ENCODE measurements around the gene PROCA1.
"Not testable (repeated sequence)": the region's sequence is repeated elsewhere in the genome, so short reads cannot be mapped to it uniquely, and the experiment has no call there.

The PROCA1 gene

DNA sequence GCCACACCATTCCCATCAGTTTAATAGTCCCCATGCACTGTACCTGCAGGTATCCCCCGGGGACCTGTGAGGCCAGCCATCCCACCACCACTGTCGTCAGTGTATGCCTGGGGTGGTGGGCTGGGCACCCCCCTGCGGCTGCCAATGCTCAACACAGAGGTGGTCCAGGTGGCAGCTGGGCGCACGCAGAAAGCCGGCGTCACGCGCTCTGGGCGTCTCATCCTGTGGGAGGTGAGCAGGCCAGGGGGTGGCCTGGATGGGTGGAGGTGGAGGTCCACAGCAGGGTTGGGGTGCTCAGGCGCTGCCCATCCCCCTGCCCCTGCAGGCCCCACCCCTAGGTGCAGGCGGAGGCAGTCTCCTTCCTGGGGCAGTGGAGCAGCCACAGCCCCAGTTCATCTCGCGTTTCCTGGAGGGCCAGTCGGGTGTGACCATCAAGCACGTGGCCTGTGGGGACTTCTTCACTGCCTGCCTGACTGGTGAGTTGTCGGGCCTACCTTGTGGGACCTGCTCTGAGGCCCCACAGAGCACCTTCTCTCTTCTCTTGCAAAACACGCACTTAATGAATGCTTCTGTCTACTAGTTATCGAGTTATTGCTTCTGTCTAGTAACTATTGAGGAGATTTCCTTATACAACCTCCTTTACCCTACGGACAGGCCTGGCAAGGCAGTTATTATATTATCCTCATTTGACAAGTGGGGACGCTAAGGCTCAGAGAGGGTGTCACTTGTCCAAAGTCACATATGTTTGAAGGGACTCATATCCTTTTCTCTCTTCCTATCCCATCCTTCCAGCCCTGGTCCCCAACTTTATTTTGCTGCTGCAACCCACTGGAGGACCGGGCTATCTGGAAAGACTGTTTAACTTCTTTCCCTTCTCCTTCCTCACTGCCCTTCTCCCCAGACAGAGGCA lies 26.3 kb upstream of the PROCA1 start:
- Histone ChIP-seq H3K9me3 (ENCODE audit: control insufficient read depth, insufficient read depth, low read length) (no peaks in the 10 kb centered on the region), H3K9ac (ENCODE audit: low read depth, low read length) (no peak overlapping the region), H3K36me3 (ENCODE audit: insufficient read depth, low read length) (peaks cover 5% of the 10 kb centered on the region; the same call in 1 of the 2 replicates), H3K4me1 (ENCODE audit: insufficient read depth, low read length) (peaks cover 7% of the 10 kb centered on the region; the same call in 1 of the 2 replicates)

DNA sequence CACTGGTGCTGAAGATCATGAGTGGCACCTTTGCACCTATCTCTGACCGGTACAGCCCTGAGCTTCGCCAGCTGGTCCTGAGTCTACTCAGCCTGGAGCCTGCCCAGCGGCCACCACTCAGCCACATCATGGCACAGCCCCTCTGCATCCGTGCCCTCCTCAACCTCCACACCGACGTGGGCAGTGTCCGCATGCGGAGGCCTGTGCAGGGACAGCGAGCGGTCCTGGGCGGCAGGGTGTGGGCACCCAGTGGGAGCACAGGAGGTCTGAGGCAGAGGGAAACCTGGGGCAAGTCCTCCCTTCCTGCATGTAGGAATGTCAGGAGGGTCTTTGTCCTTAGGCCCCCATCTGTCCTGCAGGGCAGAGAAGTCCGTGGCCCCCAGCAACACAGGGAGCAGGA lies 25.6 kb upstream of the PROCA1 start:
- H3K36me3 ChIP-seq (ENCODE audit: insufficient read depth, low read length) = peaks cover 5% of the 10 kb centered on the region; the same call in 1 of the 2 replicates
- peaks cover 6% of the 10 kb centered on the region; the same call in 1 of the 2 replicates for H3K4me1 ChIP-seq (ENCODE audit: insufficient read depth, low read length)
- no peak overlapping the region for H3K9ac ChIP-seq (ENCODE audit: low read depth, low read length)
- H3K9me3 ChIP-seq (ENCODE audit: control insufficient read depth, insufficient read depth, low read length) = no peaks in the 10 kb centered on the region

DNA sequence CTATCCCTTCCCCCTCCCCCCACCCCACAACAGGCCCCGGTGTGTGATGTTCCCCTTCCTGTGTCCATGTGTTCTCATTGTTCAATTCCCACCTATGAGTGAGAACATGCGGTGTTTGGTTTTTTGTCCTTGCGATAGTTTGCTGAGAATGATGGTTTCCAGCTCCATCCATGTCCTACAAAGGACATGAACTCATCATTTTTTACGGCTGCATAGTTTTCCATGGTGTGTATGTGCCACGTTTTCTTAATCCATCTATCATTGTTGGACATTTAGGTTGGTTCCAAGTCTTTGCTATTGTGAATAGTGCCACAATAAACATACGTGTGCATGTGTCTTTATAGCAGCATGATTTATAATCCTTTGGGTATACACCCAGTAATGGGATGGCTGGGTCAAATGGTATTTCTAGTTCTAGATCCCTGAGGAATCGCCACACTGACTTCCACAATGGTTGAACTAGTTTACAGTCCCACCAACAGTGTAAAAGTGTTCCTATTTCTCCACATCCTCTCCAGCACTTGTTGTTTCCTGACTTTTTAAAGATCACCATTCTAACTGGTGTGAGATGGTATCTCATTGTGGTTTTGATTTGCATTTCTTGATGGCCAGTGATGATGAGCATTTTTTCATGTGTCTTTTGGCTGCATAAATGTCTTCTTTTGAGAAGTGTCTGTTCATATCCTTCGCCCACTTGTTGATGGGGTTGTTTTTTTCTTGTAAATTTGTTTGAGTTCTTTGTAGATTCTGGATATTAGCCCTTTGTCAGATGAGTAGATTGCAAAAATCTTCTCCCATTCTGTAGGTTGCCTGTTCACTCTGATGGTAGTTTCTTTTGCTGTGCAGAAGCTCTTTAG lies 24.5 kb upstream of the PROCA1 start:
- not testable (repeated sequence) for H3K4me1 ChIP-seq (ENCODE audit: insufficient read depth, low read length); H3K36me3 ChIP-seq (ENCODE audit: insufficient read depth, low read length); H3K9me3 ChIP-seq (ENCODE audit: control insufficient read depth, insufficient read depth, low read length); H3K9ac ChIP-seq (ENCODE audit: low read depth, low read length)

DNA sequence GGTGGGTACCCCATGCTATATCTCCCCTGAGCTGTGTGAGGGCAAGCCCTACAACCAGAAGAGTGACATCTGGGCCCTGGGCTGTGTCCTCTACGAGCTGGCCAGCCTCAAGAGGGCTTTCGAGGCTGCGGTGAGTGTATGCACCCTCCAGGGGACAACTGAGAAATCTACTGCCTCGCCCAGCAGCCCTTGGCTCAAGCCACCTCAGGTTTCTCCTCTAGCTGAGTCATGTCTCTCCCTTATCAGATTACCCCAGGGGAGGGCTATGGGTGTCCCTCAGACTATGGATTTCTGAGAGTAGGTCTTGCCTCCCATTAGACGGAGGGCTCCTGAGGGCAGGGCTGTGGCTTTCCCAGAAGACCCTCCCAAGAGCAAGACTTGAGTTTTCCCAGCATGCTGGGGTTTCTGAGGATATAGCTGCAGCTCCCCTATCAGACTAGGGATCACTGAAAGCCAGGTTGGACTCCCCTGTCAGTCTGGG lies 23.6 kb upstream of the PROCA1 start:
- H3K9ac ChIP-seq (ENCODE audit: low read depth, low read length) = no peak overlapping the region
- H3K4me1 ChIP-seq (ENCODE audit: insufficient read depth, low read length) = no peaks in the 10 kb centered on the region
- H3K9me3 ChIP-seq (ENCODE audit: control insufficient read depth, insufficient read depth, low read length) = no peaks in the 10 kb centered on the region
- peaks cover 5% of the 10 kb centered on the region; the same call in 1 of the 2 replicates for H3K36me3 ChIP-seq (ENCODE audit: insufficient read depth, low read length)

DNA sequence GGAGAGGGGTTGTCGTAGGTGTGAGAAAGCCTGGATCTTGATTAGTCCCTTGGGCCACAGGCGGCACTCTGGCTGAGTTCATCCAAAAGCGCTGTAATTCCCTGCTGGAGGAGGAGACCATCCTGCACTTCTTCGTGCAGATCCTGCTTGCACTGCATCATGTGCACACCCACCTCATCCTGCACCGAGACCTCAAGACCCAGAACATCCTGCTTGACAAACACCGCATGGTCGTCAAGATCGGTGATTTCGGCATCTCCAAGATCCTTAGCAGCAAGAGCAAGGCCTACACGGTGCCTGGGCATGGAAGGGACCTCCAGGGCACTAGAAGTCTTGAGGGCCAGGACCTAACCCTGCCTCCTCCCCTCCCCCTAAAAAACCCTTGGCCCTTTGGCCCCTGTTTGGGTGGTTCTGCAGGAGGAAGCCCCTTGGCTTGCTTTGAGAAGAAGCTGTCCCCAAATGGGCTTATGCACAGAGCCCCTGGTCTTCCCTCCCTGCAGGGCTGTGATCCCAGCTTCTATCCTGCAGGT lies 23.1 kb upstream of the PROCA1 start:
- Histone ChIP-seq H3K9me3 (ENCODE audit: control insufficient read depth, insufficient read depth, low read length) (no peaks in the 10 kb centered on the region), H3K9ac (ENCODE audit: low read depth, low read length) (no peak overlapping the region), H3K4me1 (ENCODE audit: insufficient read depth, low read length) (no peaks in the 10 kb centered on the region; the same call in 1 of the 2 replicates), H3K36me3 (ENCODE audit: insufficient read depth, low read length) (peaks cover 5% of the 10 kb centered on the region; the same call in 1 of the 2 replicates)

DNA sequence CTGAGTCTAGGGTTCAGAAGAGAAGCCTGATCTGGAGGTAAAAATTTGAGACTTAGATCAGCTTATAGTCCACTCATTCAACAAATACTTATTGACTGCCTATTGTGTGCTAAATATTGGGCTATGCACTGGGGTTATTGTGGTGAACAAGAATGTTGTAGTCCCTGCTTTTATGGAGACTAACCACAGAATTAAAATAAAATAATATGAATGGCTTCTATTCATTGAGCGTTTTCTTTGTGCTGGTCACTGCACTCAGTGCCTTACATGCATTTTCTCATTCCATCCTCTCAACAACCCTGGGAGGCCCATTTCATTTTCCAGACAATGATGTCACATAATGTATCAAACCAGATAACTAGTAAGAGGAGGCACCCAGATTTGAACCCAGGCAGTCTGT lies 21.7 kb upstream of the PROCA1 start:
- H3K4me1 ChIP-seq (ENCODE audit: insufficient read depth, low read length) = peaks cover 4% of the 10 kb centered on the region; the same call in 1 of the 2 replicates
- no peaks in the 10 kb centered on the region for H3K9me3 ChIP-seq (ENCODE audit: control insufficient read depth, insufficient read depth, low read length)
- peaks cover 2% of the 10 kb centered on the region; the same call in 1 of the 2 replicates for H3K36me3 ChIP-seq (ENCODE audit: insufficient read depth, low read length)
- H3K9ac ChIP-seq (ENCODE audit: low read depth, low read length) = no peak overlapping the region

DNA sequence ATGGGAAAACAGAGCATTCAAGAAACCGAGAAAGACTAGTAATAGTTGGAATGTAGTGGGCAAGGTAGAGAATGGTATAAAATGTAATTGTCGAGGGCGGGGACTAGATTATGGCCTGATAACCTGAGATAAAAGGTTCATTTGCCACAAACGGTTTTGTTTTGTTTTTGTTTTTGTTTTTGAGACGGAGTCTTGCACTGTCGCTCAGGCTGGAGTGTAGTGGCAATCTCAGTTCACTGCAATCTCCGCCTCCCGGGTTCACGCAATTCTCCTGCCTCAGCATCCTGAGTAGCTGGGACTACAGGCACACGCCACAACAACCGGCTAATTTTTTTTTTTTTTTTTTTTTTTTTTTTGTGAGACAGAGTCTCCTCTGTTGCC lies 18.3 kb upstream of the PROCA1 start:
- Histone ChIP-seq H3K9me3 (ENCODE audit: control insufficient read depth, insufficient read depth, low read length) (no peaks in the 10 kb centered on the region), H3K36me3 (ENCODE audit: insufficient read depth, low read length) (peaks cover 1% of the 10 kb centered on the region; the same call in 1 of the 2 replicates), H3K9ac (ENCODE audit: low read depth, low read length) (no peak overlapping the region), H3K4me1 (ENCODE audit: insufficient read depth, low read length) (peaks cover 4% of the 10 kb centered on the region; the same call in 1 of the 2 replicates)

DNA sequence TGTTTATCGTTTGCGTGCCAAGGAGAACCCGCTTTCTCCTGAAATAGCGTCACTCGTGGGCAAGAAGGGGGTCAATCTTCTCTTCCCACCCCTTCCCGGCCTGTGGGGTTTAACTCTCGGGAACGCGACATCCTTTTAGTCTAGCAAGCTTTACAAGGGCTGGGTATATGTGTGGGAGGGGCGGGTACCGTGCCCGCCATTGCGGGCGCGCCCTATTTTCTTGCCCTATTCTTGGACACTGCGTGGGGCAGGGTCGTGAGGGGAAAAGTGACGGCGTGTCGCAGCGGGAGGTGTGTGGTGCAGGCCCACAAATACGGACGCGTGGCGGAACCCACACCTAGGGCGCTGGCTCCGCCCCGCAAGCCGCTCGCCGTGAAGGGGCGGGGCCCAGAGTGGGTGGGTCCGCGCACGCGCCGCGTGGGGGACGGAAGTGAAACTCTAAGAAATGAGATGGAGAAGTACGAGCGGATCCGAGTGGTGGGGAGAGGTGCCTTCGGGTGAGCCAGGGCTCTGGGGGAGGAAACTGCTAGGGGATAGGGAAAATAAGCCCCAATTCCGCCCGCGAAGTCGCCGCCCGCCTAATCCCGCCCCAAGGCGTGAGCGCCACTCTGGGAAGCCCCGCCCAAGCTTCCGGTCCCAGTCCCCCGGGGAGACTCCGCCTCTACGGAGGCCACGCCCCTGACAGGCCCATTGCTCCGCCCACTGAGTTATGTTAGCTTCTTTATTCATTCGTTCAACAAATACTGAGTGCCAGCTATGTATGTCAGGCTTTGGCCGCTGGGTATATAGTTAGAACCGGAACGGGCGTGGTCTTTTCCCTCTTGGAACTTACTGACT lies 16.9 kb upstream of the PROCA1 start, which contains the start of gene NEK8:
TSS of gene NEK8 (plus strand) at position 425 of the 837 bp plus-strand sequence. CDS start at position 451, 26 bp downstream.
- no peaks in the 10 kb centered on the region for H3K9me3 ChIP-seq (ENCODE audit: control insufficient read depth, insufficient read depth, low read length)
- peak within 1 kb of the TSS; percentile 92 for H3K9ac ChIP-seq (ENCODE audit: low read depth, low read length)

DNA sequence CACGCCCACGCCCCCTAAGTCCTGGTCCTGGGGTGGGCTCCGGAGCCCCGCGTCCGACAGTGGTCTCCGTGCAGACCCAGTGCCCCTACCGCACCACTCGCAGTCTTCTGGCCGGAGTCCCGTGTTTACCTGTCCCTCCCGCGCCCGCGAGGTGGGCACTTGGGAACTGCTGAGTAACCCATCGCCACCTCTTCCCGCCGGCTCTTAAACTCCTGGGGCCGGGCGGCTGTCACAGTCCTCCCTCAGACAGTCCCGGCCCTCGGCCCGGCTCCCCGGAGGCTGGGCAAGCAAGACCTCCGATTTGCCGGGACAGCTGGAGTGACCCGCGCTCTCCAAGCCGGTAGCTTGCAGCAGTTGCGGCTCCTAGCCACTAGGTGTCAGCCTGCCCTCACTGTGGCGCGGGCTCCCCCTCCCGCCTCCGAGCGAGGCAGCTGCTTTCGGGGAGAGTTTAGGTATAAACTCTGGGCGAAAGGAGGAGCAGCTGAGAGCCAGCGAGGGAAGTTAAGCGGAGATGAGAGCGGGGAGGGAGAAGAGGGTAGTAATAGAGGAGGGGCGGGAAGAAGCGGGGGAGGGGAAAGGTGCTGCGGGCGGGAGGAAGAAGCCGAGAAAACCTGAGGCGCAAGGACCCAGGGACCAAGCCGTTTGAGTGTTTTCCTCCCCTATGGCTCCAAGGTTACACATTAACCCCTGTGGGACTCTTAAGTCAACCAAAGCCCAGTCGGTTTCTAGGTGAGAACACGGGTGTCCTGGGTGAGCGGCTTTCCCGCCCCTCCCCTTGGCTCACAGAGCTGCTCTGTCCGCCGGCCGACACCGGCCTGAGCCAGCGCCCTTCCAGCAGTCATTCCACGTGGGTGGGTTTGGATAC lies 15.2 kb upstream of the PROCA1 start:
- Histone ChIP-seq H3K9me3 (ENCODE audit: control insufficient read depth, insufficient read depth, low read length) (no peaks in the 10 kb centered on the region), H3K36me3 (ENCODE audit: insufficient read depth, low read length) (peaks cover 26% of the 10 kb centered on the region), H3K4me1 (ENCODE audit: insufficient read depth, low read length) (peaks cover 16% of the 10 kb centered on the region; the same call in 1 of the 2 replicates), H3K9ac (ENCODE audit: low read depth, low read length) (peak overlapping the region; percentile 92)

More for the DNA sequence above, 16.9 kb upstream of the PROCA1 start, which contains the start of gene NEK8:
- Histone ChIP-seq H3K4me1 (ENCODE audit: insufficient read depth, low read length) (peaks cover 4% of the 10 kb centered on the region; the same call in 1 of the 2 replicates), H3K36me3 (ENCODE audit: insufficient read depth, low read length) (peaks cover 13% of the 10 kb centered on the region)

DNA sequence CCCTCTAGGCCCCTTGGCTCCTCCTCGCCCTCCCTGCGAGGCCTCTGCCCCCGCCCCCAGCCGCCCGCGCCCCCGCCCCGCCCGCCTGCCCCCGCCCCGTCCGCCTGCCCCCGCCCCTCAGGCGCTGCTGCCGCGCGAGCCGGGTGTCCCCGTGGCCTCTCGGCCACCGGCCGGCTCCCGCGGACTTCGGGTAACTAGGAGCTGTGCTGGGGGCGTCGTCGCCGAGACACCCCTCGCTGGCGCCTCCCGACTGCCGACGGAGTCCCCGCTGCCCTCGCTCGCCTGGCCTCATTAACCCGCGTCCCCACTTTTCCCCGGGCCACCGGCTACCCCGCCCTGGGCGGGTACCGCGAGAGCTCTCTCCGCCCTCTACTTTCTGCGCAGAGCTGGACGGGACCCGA lies 14.5 kb upstream of the PROCA1 start, which contains the start of gene TLCD1:
TSS of gene TLCD1 (minus strand) at position 8 of the 401 bp plus-strand sequence. CDS start 136 bp downstream, outside the sequence.
- Histone ChIP-seq H3K9me3 (ENCODE audit: control insufficient read depth, insufficient read depth, low read length) (no peaks in the 10 kb centered on the region), H3K9ac (ENCODE audit: low read depth, low read length) (peak within 1 kb of the TSS; percentile 92), H3K4me1 (ENCODE audit: insufficient read depth, low read length) (peaks cover 21% of the 10 kb centered on the region; the same call in 1 of the 2 replicates), H3K36me3 (ENCODE audit: insufficient read depth, low read length) (peaks cover 31% of the 10 kb centered on the region)

DNA sequence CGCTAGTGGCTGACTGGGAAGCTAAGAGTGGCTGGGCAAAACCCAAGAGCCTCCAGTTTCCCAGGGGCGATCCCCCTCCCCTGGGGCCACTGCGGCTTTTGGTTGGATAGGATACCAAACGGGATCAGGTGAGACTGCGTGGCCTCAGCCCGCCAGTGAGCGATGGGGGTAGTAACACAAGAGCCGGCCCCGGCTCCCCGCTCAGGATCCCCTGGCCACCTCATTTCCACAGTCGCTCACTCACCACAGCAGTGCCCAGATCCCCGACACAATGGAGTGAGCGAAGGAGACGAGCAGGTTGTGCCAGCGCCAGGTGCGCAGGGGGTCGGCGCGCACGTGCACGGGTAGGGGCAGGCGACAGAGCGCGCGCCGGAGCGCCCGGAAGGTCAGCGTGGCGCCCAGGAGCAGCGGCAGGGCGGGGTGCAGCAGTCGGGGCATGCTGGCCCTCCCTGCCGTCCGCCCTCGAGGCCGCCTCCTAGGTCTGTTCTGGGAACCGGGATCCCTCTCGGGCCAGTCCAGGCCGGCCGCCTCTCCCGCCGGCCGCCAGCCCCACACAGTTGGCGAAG lies 14.1 kb upstream of the PROCA1 start:
- peaks cover 21% of the 10 kb centered on the region; the same call in 1 of the 2 replicates for H3K4me1 ChIP-seq (ENCODE audit: insufficient read depth, low read length)
- peak overlapping the region; percentile 44 for H3K9ac ChIP-seq (ENCODE audit: low read depth, low read length)
- no peaks in the 10 kb centered on the region for H3K9me3 ChIP-seq (ENCODE audit: control insufficient read depth, insufficient read depth, low read length)
- H3K36me3 ChIP-seq (ENCODE audit: insufficient read depth, low read length) = peaks cover 35% of the 10 kb centered on the region

DNA sequence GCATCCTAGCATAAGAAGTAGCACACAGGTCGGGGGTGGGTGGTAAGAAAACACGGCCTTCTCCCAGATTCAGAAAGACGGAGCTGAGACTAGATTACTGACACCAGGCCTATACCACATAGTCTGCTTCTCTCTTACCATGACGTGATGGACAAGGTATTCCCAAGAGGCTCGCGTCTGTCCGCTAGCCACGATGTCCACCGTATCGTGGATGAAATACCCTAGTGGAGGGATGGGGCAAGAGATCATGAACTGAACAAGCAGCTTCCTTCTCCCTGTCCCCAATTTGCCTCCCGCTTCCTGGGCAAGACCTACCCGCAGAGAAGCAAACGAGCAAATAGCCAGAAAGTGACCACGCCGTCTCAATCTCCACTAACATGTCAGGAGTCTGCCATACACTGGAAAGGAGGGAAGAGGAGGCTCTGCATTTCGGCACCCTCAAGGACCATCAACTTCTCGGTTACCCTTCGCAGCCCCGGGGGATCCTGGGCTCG lies 13.5 kb upstream of the PROCA1 start:
- H3K9ac ChIP-seq (ENCODE audit: low read depth, low read length) = peak overlapping the region; percentile 44

More for the DNA sequence above, 13.5 kb upstream of the PROCA1 start:
- H3K36me3 ChIP-seq (ENCODE audit: insufficient read depth, low read length) = peaks cover 40% of the 10 kb centered on the region
- H3K9me3 ChIP-seq (ENCODE audit: control insufficient read depth, insufficient read depth, low read length) = no peaks in the 10 kb centered on the region
- H3K4me1 ChIP-seq (ENCODE audit: insufficient read depth, low read length) = peaks cover 21% of the 10 kb centered on the region; the same call in 1 of the 2 replicates

Measured in ES-I3 (cell line).